ENCODE data around the gene MAPRE3. TPM values are rescaled to one million over a fixed set of nuclear protein-coding genes. Genes with fewer than 3 reads are reported as not detected.

MAPRE3 gene
- total RNA-seq, 2 experiments from 2014 or later: 3.4 to 4.5 TPM

GRCh38 chr2:27076323-27076722 lies 105.9 kb downstream of the MAPRE3 start:
- Mint-ChIP-seq H3K27me3 (no peaks in the 10 kb centered on the region), H3K9me3 (no peaks in the 10 kb centered on the region), H3K27ac (no peak overlapping the region), H3K36me3 (ENCODE audit: low read depth) (peaks cover 1% of the 10 kb centered on the region), H3K4me3 (peak overlapping the region; percentile 83), H3K4me1 (ENCODE audit: low read depth) (peaks cover 64% of the 10 kb centered on the region)
- intact Hi-C loops (cut with DNase I, micrococcal nuclease): no loop called here
- Histone ChIP-seq H3K27ac (ENCODE audit: low read depth in 1 of 2, low read length in 2 of 2) (no peak overlapping the region), H3K36me3 (ENCODE audit: insufficient read depth, low read length) (no peaks in the 10 kb centered on the region), H3K4me3 (ENCODE audit: low read length) (no peak overlapping the region), H3K9me3 (ENCODE audit: control insufficient read depth in 1 of 2, insufficient read depth in 1 of 2, low read length in 2 of 2) (no peaks in the 10 kb centered on the region), H3K27me3 (ENCODE audit: control insufficient read depth in 1 of 2, insufficient read depth in 2 of 2, low read length in 2 of 2) (no peaks in the 10 kb centered on the region), H3K4me1 (ENCODE audit: insufficient read depth, low read length) (peaks cover 46% of the 10 kb centered on the region)
- DNase-seq (no peak), ATAC-seq (ENCODE audit: poor library complexity) (no peak)
- TF ChIP-seq CTCF (IDR thresholded peaks at IDR 0.05): no peak
- ChIA-PET POLR2A (interaction anchor here (13.4 kb wide), 1 partner anchor 21 kb away, joined by 301 read pairs; the partner anchor contains the start of gene AGBL5), CTCF (interaction anchor here (0.6 kb wide), 1 partner anchor 32 kb away, joined by 3 read pairs; no protein-coding TSS in a partner anchor)

Other genes with a start within 250 kb of the MAPRE3 start
- 10 to 100 TPM; 32.0 to 34.2 TPM for gene SLC35F6, start 206.4 kb upstream of the MAPRE3 start, total RNA-seq
- gene CENPA, start 184.6 kb upstream of the MAPRE3 start, total RNA-seq: 1 to 10 TPM; 1.0 to 1.1 TPM
- not detected for gene DPYSL5, start 122.5 kb upstream of the MAPRE3 start, total RNA-seq
- gene TMEM214, start 62.3 kb downstream of the MAPRE3 start, total RNA-seq: 10 to 100 TPM; 22.0 to 24.6 TPM
- gene AGBL5, start 81.0 kb downstream of the MAPRE3 start, total RNA-seq: 10 to 100 TPM; 10.8 to 11.6 TPM
- 100 to 1,000 TPM; 232 to 254 TPM for gene OST4, start 101.0 kb downstream of the MAPRE3 start, total RNA-seq
- under 1 TPM; 0.14 to 0.25 TPM for gene EMILIN1, start 108.0 kb downstream of the MAPRE3 start, total RNA-seq
- 1 to 10 TPM; 4.7 TPM for gene KHK, start 116.1 kb downstream of the MAPRE3 start, total RNA-seq
- gene CGREF1, start 148.5 kb downstream of the MAPRE3 start, total RNA-seq: not detected
- gene ABHD1, start 153.2 kb downstream of the MAPRE3 start, total RNA-seq: 1 to 10 TPM; 1.0 to 1.3 TPM
- 10 to 100 TPM; 12.3 to 12.6 TPM for gene PREB, start 164.0 kb downstream of the MAPRE3 start, total RNA-seq
- gene PRR30, start 168.8 kb downstream of the MAPRE3 start, total RNA-seq: not detected
- gene TCF23, start 178.4 kb downstream of the MAPRE3 start, total RNA-seq: not detected
- 10 to 100 TPM; 79.1 to 82.5 TPM for gene ATRAID, start 241.4 kb downstream of the MAPRE3 start, total RNA-seq
- 100 to 1,000 TPM; 196 to 207 TPM for gene SLC5A6, start 241.6 kb downstream of the MAPRE3 start, total RNA-seq
- 10 to 100 TPM; 20.0 to 20.3 TPM for gene CAD, start 246.7 kb downstream of the MAPRE3 start, total RNA-seq